ENCODE data around the gene HLA-DMA. TPM values are rescaled to one million over a fixed set of nuclear protein-coding genes. Genes with fewer than 3 reads are reported as not detected.

HLA-DMA gene
- total and polyA plus RNA-seq, 4 experiments from 2014 or later = 8.1 to 26.0 (median 9.3) TPM

DNA sequence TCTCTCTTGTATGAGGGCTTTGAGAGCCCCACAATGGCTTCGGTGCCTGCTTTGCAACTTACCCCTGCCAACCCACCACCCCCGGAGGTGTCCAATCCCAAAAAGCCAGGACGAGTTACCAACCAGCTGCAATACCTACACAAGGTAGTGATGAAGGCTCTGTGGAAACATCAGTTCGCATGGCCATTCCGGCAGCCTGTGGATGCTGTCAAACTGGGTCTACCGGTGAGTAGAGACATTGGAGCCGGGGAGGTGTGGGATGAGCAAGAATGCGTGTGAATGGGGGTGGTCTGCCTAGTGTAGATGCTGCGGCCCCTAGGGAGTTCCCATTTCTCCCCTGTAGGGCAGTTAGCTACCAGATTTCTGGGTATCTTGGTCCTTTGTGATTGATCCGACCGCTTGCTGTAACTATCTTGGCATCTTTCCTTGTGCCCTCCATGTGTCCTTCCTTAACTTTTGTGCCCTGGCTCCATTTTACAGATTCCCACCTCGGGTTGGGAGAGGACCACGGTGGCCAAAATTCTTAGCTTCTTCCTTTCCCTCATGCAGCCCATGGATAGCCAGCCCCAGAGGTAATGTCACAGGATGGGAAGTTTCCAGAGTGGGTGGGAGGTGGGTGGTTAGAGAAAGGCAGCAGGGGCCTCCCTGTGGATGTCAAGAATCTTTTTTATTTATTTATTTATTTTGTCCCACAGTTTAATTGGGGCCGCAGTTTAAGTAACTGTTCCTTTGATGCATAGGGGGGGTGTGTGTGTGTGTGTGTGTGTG lies 21.8 kb upstream of the HLA-DMA start:
- H3K4me3 Mint-ChIP-seq = peak overlapping the region; percentile 91 to 99 (median 95)
- Histone ChIP-seq H3K4me3 (ENCODE audit: low read length in 2 of 2) (peak overlapping the region; percentile 59 to 95), H3K9me3 (ENCODE audit: control insufficient read depth in 1 of 2, low read length in 2 of 2) (no peaks in the 10 kb centered on the region), H3K4me1 (ENCODE audit: insufficient read depth, low read length) (peaks cover 47% of the 10 kb centered on the region), H3K27ac (ENCODE audit: low read depth, low read length) (peak overlapping the region; percentile 92), H3K36me3 (ENCODE audit: insufficient read depth, low read length) (peaks cover 55% of the 10 kb centered on the region), H3K27me3 (ENCODE audit: insufficient read depth, low read length) (no peaks in the 10 kb centered on the region)
- H3K27me3 Mint-ChIP-seq = no peaks in the 10 kb centered on the region
- intact Hi-C loops (cut with micrococcal nuclease) = loop anchor here (1.0 to 5.0 kb wide), 3 partner anchors 10 to 1263 kb away; partner anchors contain the start of genes AGPAT1, HMGA1 and RNF5
- H3K36me3 Mint-ChIP-seq = peaks cover 68 to 96% of the 10 kb centered on the region in 2 donors
- peaks cover 0 to 17% (median 0%) of the 10 kb centered on the region in 8 donors for H3K9me3 Mint-ChIP-seq
- H3K4me1 Mint-ChIP-seq = peaks cover 27 to 85% (median 42%) of the 10 kb centered on the region in 4 donors
- no peak for DNase-seq
- ChIA-PET POLR2A (ENCODE audit: partially characterized antibody) (interaction anchor here (0.9 to 24.6 kb wide), 11 partner anchors 4 to 782 kb away, joined by 3 to 698 read pairs (median 186); partner anchors contain the start of genes BRD2, GPSM3, HLA-DMA and HLA-DMB), CTCF (ENCODE audit: partially characterized antibody) (interaction anchor here (0.7 to 22.2 kb wide), 7 partner anchors 11 to 137 kb away, joined by 3 to 631 read pairs (median 6); partner anchors contain the start of genes HLA-DMA, HLA-DMB and TAP2)
- peak overlapping the region; percentile 72 to 100 (median 99) for H3K27ac Mint-ChIP-seq

DNA sequence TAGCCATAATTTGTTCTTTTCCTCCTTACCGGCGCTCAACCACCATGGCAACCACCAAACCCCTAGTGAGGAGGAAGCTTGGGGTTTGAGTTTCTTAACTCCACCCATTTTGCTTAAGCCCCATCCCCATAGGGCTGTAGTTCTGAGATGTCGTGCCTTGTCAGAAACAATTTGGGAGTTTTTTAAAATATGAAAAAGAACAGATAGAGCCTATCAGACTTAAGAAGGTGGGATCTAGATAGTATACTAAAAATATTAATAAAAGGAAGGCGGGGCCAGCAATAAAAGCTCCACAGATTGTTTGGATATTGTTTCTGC lies 21.1 kb upstream of the HLA-DMA start:
- H3K27ac Mint-ChIP-seq = peak overlapping the region; percentile 99 to 100 (median 100)
- ChIA-PET POLR2A (ENCODE audit: partially characterized antibody) (interaction anchor here (0.9 to 24.6 kb wide), 14 partner anchors 5 to 781 kb away, joined by 3 to 698 read pairs (median 100); partner anchors contain the start of genes BRD2, GPSM3, HLA-DMA and HLA-DMB), CTCF (ENCODE audit: partially characterized antibody) (interaction anchor here (0.7 to 22.2 kb wide), 6 partner anchors 11 to 136 kb away, joined by 3 to 631 read pairs (median 114); partner anchors contain the start of genes HLA-DMA, HLA-DMB and TAP2)
- H3K4me1 Mint-ChIP-seq = peaks cover 27 to 82% (median 40%) of the 10 kb centered on the region in 4 donors
- H3K27me3 Mint-ChIP-seq = no peaks in the 10 kb centered on the region
- H3K4me1 ChIP-seq (ENCODE audit: insufficient read depth, low read length) = peaks cover 47% of the 10 kb centered on the region
- peaks cover 60 to 92% of the 10 kb centered on the region in 2 donors for H3K36me3 Mint-ChIP-seq
- intact Hi-C loops (cut with micrococcal nuclease) = loop anchor here (1.0 to 5.0 kb wide), 3 partner anchors 10 to 1263 kb away; partner anchors contain the start of genes AGPAT1, HMGA1 and RNF5
- H3K36me3 ChIP-seq (ENCODE audit: insufficient read depth, low read length) = peaks cover 48% of the 10 kb centered on the region
- no peaks in the 10 kb centered on the region for H3K9me3 ChIP-seq (ENCODE audit: control insufficient read depth in 1 of 2, low read length in 2 of 2)
- peak; percentile 52 to 72 (median 55) for DNase-seq
- H3K27me3 ChIP-seq (ENCODE audit: insufficient read depth, low read length) = no peaks in the 10 kb centered on the region
- peak overlapping the region; percentile 91 to 99 (median 95) for H3K4me3 Mint-ChIP-seq
- H3K4me3 ChIP-seq (ENCODE audit: low read length in 2 of 2) = peak overlapping the region; percentile 59 to 95
- peak overlapping the region; percentile 92 for H3K27ac ChIP-seq (ENCODE audit: low read depth, low read length)
- peaks cover 0 to 17% (median 0%) of the 10 kb centered on the region in 8 donors for H3K9me3 Mint-ChIP-seq

DNA sequence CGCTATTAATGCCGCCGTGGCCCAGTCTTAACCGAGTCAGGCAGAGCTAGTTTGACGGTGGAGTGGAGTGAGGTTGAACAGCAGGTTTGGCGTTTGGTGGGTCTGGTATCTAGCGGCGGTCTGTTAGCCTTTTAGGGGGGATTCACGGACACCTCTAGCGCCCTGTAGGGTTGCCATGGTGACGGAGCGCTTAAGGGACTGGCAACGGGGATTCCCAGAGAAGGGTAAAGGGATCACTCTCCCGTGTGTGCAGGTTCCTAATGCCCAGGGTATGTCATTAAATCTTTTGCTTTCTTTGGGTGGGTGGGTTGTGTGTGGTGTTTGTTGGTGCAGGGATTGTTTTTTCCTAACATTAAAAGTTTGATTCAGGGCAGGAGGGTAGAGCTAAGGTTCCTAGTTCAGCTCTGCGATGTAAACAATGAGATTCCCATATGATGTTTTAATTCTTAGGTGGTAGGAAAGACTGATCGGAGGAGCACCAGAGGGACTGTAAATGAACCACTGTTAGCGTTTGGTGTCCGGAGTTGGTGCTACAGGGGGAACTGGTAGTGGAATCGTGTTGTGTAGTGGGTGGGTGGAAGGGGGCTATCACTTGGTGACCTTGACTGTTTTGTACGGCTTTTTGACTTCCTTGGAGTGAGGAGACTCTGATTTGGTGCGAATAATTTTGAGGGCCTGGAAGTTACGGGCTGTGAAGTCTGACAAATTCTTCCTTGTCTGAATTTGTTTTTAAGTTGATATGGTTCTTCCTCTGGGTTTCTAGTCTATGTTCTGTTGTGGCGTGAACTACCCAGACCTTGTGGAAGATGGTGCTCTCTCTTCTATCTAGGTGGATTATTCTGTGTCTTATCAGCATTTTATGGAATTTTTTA lies 20.5 kb upstream of the HLA-DMA start:
- H3K36me3 ChIP-seq (ENCODE audit: insufficient read depth, low read length) = peaks cover 42% of the 10 kb centered on the region
- peaks cover 43% of the 10 kb centered on the region for H3K4me1 ChIP-seq (ENCODE audit: insufficient read depth, low read length)
- peak; percentile 31 to 81 (median 58) for DNase-seq
- no peaks in the 10 kb centered on the region for H3K27me3 ChIP-seq (ENCODE audit: insufficient read depth, low read length)
- intact Hi-C loops (cut with micrococcal nuclease) = loop anchor here (1.0 to 5.0 kb wide), 3 partner anchors 11 to 1264 kb away; partner anchors contain the start of genes AGPAT1, HMGA1 and RNF5
- CTCF ChIA-PET (ENCODE audit: partially characterized antibody) = interaction anchor here (1.1 to 22.2 kb wide), 6 partner anchors 12 to 135 kb away, joined by 3 to 631 read pairs (median 118); partner anchors contain the start of genes HLA-DMA, HLA-DMB, PSMB9 and TAP1
- peak overlapping the region; percentile 59 to 95 for H3K4me3 ChIP-seq (ENCODE audit: low read length in 2 of 2)
- Mint-ChIP-seq H3K4me3 (peak overlapping the region; percentile 91 to 99 (median 95)), H3K27me3 (no peaks in the 10 kb centered on the region), H3K27ac (peak overlapping the region; percentile 99 to 100 (median 100)), H3K4me1 (peaks cover 27 to 85% (median 37%) of the 10 kb centered on the region in 4 donors), H3K36me3 (peaks cover 54 to 88% of the 10 kb centered on the region in 2 donors), H3K9me3 (peaks cover 0 to 17% (median 0%) of the 10 kb centered on the region in 8 donors)
- H3K27ac ChIP-seq (ENCODE audit: low read depth, low read length) = peak overlapping the region; percentile 92
- H3K9me3 ChIP-seq (ENCODE audit: control insufficient read depth in 1 of 2, low read length in 2 of 2) = no peaks in the 10 kb centered on the region
- POLR2A ChIA-PET (ENCODE audit: partially characterized antibody) = interaction anchor here (1.2 to 24.6 kb wide), 22 partner anchors 5 to 1432 kb away, joined by 3 to 698 read pairs (median 26); partner anchors contain the start of genes B3GALT4, BRD2, DDX39B and GPSM3

DNA sequence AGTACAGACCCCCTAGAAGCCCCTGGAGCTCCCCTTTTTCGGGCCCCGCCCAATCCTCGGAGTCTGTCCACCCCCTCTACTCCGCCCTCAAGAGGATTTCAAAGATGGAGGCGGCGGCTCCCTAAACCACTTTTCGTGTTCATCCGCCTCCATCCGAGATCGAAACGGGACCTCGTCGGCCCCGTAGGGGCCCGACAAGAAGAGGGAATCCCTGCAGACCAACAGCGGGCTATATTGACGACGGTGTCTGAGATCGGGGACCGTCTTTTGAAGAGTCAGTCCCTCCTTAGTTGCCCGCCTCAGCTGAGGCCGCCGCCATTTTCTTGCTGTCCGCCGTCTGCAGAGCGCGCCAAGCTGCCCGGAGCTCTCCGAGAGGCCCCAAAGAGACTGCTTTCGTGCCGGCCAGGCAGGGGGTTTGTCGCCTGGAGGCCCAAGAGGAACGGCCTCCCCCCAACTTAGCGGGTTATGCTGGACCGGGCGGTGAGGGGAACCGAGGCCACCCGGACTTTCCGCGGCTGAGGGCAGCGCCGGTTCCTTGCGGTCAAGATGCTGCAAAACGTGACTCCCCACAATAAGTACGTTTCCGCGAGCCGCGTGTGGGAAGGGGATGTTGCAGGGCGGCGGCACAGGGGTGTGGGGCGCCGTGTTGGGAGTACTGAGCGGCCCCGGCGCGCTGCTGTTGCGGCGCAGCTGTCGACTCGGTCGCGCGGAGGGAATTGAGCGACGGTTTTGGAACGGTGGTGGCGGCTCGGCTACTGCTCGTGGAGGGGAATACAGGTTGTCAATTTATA lies 19.7 kb upstream of the HLA-DMA start:
- no peaks in the 10 kb centered on the region for H3K9me3 ChIP-seq (ENCODE audit: control insufficient read depth in 1 of 2, low read length in 2 of 2)
- Mint-ChIP-seq H3K9me3 (peaks cover 0 to 17% (median 0%) of the 10 kb centered on the region in 8 donors), H3K27me3 (no peaks in the 10 kb centered on the region), H3K27ac (peak overlapping the region; percentile 99 to 100 (median 100)), H3K4me3 (peak overlapping the region; percentile 91 to 99 (median 95)), H3K4me1 (peaks cover 25 to 83% (median 32%) of the 10 kb centered on the region in 4 donors), H3K36me3 (peaks cover 46 to 83% of the 10 kb centered on the region in 2 donors)
- peak in 4 of 5 donors; percentile 61 to 72 (median 64) for DNase-seq
- peak overlapping the region; percentile 92 for H3K27ac ChIP-seq (ENCODE audit: low read depth, low read length)
- ChIA-PET CTCF (ENCODE audit: partially characterized antibody) (interaction anchor here (0.9 to 22.2 kb wide), 12 partner anchors 9 to 1001 kb away, joined by 3 to 631 read pairs (median 10); partner anchors contain the start of genes DXO, HLA-DMA, HLA-DMB and PSMB8), POLR2A (ENCODE audit: partially characterized antibody) (interaction anchor here (0.7 to 24.6 kb wide), 72 partner anchors 4 to 1700 kb away, joined by 3 to 698 read pairs (median 5); partner anchors contain the start of genes ABHD16A, ATF6B, B3GALT4 and BAG6)
- peaks cover 34% of the 10 kb centered on the region for H3K36me3 ChIP-seq (ENCODE audit: insufficient read depth, low read length)
- intact Hi-C loops (cut with micrococcal nuclease) = loop anchor here (1.0 to 5.0 kb wide), 5 partner anchors 19 to 1265 kb away; partner anchors contain the start of genes AGPAT1, HLA-DMA, HMGA1 and PSMB8
- H3K4me3 ChIP-seq (ENCODE audit: low read length in 2 of 2) = peak overlapping the region; percentile 59 to 95
- peaks cover 36% of the 10 kb centered on the region for H3K4me1 ChIP-seq (ENCODE audit: insufficient read depth, low read length)
- no peaks in the 10 kb centered on the region for H3K27me3 ChIP-seq (ENCODE audit: insufficient read depth, low read length)

DNA sequence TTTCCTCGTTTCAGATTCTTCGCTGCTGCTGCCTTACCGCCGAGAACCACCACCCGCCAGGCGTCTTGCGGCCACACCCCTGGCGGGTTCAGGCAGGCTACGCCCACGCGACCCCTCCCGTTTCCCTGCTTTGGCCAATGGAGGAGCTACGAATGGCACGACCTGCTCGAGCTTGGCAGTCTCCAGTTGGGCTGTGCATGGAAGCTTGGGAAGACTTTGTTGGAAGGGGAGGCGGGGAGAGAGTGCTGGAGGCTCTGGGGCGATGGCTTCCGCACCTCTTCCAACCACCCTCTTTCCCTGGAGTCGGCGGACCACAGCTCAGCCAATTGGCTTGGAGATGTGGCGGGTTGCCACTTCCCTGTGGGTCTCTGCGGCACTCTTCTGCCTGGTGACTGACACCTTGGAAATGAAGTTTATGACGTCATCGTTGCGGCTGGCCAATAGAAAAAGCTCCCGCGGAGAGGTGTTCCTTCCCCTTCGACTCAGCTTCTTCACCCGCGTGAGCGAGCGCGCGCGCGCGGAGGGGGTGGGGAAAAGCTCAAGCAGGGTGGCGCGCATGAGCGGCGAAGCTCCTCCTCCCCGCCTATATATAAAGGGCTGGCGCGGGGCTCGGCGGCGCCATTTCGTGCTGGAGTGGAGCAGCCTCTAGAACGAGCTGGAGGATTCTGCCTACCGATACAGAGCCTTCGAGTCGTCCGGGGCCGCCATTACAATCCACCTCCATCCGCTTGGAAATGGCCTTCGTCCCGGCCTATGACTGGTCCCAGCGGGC lies 18.9 kb upstream of the HLA-DMA start:
- peak overlapping the region; percentile 91 to 99 (median 95) for H3K4me3 Mint-ChIP-seq
- Histone ChIP-seq H3K27me3 (ENCODE audit: insufficient read depth, low read length) (no peaks in the 10 kb centered on the region), H3K27ac (ENCODE audit: low read depth, low read length) (peak overlapping the region; percentile 95), H3K36me3 (ENCODE audit: insufficient read depth, low read length) (peaks cover 26% of the 10 kb centered on the region), H3K4me1 (ENCODE audit: insufficient read depth, low read length) (peaks cover 36% of the 10 kb centered on the region), H3K9me3 (ENCODE audit: control insufficient read depth in 1 of 2, low read length in 2 of 2) (no peaks in the 10 kb centered on the region), H3K4me3 (ENCODE audit: low read length in 2 of 2) (peak overlapping the region; percentile 90 to 95)
- H3K27ac Mint-ChIP-seq = peak overlapping the region; percentile 99 to 100 (median 100)
- peaks cover 0 to 17% (median 0%) of the 10 kb centered on the region in 8 donors for H3K9me3 Mint-ChIP-seq
- DNase-seq = peak; percentile 100
- H3K36me3 Mint-ChIP-seq = peaks cover 38 to 76% of the 10 kb centered on the region in 2 donors
- ChIA-PET POLR2A (ENCODE audit: partially characterized antibody) (interaction anchor here (0.5 to 24.6 kb wide), 87 partner anchors 3 to 1700 kb away, joined by 3 to 698 read pairs (median 5); partner anchors contain the start of genes ABHD16A, ATF6B, B3GALT4 and BAG6), CTCF (ENCODE audit: partially characterized antibody) (interaction anchor here (0.8 to 22.2 kb wide), 15 partner anchors 8 to 1000 kb away, joined by 3 to 631 read pairs (median 9); partner anchors contain the start of genes DXO, HLA-DMA, HLA-DMB and PSMB8)
- intact Hi-C loops (cut with micrococcal nuclease) = loop anchor here (1.0 to 5.0 kb wide), 7 partner anchors 18 to 1266 kb away; partner anchors contain the start of genes AGPAT1, HLA-DMA, HMGA1 and PSMB8
- H3K27me3 Mint-ChIP-seq = no peaks in the 10 kb centered on the region
- H3K4me1 Mint-ChIP-seq = peaks cover 26 to 84% (median 33%) of the 10 kb centered on the region in 4 donors
